GM19193 (cell line): Measurements from ENCODE around the gene ZNF414.

Experiments used
- POLR2A ChIP-seq: IDR thresholded peaks from 4 replicates; pipeline ENCODE4 v1.6.1; 2011; ENCODE audit not compliant: insufficient read depth, insufficient read length; ENCODE audit errors: extremely low read depth

The ZNF414 gene

GRCh38 chr19:8529369-8530006 lies 15.5 kb upstream of the ZNF414 start:
- no peak for TF ChIP-seq POLR2A

GRCh38 chr19:8528500-8528899 lies 14.5 kb upstream of the ZNF414 start:
- no peak for TF ChIP-seq POLR2A

GRCh38 chr19:8526345-8527091 lies 12.6 kb upstream of the ZNF414 start:
- TF ChIP-seq POLR2A: no peak

DNA sequence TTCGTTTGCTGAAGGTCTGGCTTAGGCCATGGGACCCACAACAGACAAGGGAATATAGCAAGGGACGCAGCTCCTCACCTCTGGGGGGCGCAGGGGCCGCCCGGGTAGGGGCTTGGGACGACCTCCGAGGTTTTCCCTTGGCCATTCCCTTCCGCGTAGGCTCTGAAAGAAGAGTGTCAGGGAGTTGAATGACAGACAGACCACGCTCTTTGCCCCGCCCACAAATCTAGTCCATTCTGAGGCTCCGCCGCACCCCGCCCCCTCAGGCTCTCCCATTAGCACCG lies 11.4 kb upstream of the ZNF414 start:
- TF ChIP-seq POLR2A: no peak

GRCh38 chr19:8519388-8519787 lies 5.4 kb upstream of the ZNF414 start:
- TF ChIP-seq POLR2A: no peak

- no peak for TF ChIP-seq POLR2A
These were observed 4.6 kb upstream of the ZNF414 start for GRCh38 chr19:8518536-8518935.

GRCh38 chr19:8517551-8518442 lies 3.8 kb upstream of the ZNF414 start:
- TF ChIP-seq POLR2A: no peak

- TF ChIP-seq POLR2A: no peak
These were observed 1.4 kb upstream of the ZNF414 start for GRCh38 chr19:8515317-8515716.

DNA sequence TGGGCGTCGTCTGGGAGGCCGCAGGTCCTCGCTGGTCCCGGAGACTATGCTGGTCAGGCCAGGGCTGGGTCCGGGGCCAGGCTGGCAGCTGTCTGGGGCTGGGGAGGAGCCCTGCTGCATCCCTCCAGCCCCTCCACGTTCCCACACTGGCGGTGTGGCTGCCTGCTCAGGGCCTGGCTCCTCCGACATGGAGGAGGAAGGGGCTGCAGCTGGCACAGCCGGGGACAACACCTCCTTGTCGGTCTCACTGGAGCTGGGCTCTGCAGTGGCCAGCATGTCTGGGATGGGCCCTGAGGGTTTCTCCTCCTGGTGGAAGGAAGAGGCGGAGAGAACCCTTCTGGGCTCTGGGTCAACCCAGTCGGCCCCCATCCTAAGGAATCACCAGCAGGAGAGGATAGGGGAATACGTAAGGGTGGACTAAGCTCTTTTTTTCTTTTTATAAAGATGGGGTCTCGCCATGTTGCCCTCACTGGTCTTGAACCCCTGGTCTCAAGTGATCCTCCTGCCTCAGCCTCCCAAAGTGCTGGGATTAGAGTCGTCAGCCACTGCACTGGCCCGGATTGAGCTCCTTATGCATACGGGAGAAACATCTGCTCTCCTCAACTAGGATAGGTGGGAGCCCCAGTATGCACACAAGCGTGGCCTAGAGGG lies 806 bp downstream of the ZNF414 start:
- TF ChIP-seq POLR2A: no peak

DNA sequence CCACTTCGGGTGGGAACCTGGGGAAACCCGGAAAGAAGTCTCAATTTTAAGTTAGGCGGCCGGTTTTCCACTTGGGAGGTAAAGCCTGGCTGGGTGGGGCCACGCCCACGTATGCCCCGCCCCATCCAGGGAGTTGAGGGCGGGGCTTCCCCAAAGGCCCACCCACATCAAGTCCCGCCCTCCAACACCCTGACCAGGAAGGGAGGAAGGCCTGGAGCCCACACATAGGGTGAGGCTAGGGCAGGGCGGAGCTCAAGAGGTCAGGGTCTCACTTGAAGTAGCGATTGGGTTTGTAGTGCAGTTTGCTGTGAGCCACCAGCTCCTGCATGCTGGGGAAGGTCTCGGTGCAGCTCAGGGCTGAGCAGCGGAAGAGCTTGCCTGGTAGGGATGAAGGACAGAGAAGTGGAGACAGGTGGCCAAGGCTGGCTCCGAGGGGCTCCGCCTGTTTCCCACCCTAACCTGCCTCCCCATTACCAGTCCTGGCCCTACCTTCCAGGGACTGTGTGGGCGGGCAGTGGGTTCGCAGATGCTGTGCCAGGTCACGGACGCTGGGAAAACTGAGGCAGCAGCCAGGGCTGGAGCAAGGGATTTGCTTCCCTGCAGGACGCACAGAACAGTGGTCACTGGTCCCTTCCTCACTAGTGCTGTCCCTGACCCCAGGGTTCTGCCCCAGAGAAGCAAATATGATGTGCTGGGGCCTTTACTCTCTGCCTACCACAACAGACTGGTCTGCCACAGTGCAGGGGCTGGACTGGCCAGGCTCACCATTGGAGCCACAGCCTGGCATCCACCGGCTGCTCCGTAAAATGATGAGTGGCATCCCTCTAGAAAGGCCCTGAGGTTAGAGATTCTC lies 1.6 kb downstream of the ZNF414 start:
- no peak for TF ChIP-seq POLR2A

GRCh38 chr19:8511573-8512101 lies 2.3 kb downstream of the ZNF414 start:
- no peak for TF ChIP-seq POLR2A

GRCh38 chr19:8510589-8511115 lies 3.3 kb downstream of the ZNF414 start:
- no peak for TF ChIP-seq POLR2A

DNA sequence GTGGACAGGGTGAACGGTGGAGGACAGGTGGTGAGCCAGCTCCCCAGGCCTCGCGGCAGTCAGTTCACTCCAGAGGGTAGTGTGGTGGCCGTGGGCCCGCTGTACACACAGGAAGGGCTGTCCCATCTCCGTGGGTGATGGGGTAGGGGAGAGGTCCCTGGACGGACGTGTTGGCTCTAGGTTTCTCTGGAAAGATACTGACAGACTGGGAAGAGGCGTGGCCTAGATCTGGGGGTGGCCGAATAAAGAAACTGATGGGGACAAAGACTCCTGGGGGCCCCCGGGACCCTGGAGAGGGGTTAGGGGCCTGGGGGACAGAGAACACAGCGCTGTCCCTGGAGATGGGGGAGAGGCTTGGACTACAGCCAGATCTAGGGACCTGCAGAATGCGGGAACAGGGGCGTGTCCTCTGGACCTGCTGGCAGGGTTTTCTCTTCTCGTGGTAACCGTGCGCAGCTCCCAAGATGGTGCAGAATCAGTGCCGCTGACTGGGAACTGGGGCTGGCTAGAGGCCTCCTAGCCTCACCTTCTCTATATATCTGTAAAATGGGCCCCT lies 7.5 kb downstream of the ZNF414 start:
- TF ChIP-seq POLR2A: no peak
